GM21576 (cell line): ENCODE measurements around the gene PKD2.
"Not testable (repeated sequence)": the region's sequence is repeated elsewhere in the genome, so short reads cannot be mapped to it uniquely, and the experiment has no call there.

Experiments
- ATAC-seq: cut with Tn5 transposase; IDR thresholded peaks from one replicate; pipeline ENCODE4 v1.9.1; 2021; ENCODE audit warnings: mild to moderate bottlenecking, moderate library complexity; ENCODE audit not compliant: unreplicated experiment

Gene PKD2

GRCh38 chr4:88108747-88109122 lies 101.3 kb downstream of the PKD2 start:
- no peak for ATAC-seq

- ATAC-seq, result no peak
Observed at GRCh38 chr4:88109123-88109881, 101.9 kb downstream of the PKD2 start.

- no peak for ATAC-seq
Observed at GRCh38 chr4:88110826-88111225, 103.4 kb downstream of the PKD2 start.

- ATAC-seq, result no peak
Observed at GRCh38 chr4:88112856-88113255, 105.4 kb downstream of the PKD2 start.

GRCh38 chr4:88115587-88115986 lies 108.2 kb downstream of the PKD2 start:
- ATAC-seq, result no peak

- ATAC-seq, result no peak
Observed at GRCh38 chr4:88119943-88120342, 112.5 kb downstream of the PKD2 start.

GRCh38 chr4:88122260-88122659 lies 114.8 kb downstream of the PKD2 start:
- ATAC-seq, result not testable (repeated sequence)
